GM12878 (cell line): ENCODE measurements around the gene ZCCHC24. TPM values are rescaled to one million over a fixed set of nuclear protein-coding genes. Genes with fewer than 3 reads are reported as not detected.

Experiments used
- ATAC-seq: fragments of 200-7000 bp; cut with Tn5 transposase; 3 replicates; pipeline ENCODE4 v1.9.1; 2020; ENCODE audit warnings: mild to moderate bottlenecking, moderate library complexity
- BruUV-seq: library from RNA; stranded (reverse); fragments of 400-500 nt; replicated peaks from 2 replicates; lab custom pipeline; 2021; lab: Mats Ljungman, UMichigan
- CTCF ChIA-PET: fragments of 300-600 bp; sonication (Branson Sonifier 250); formaldehyde crosslinking; extraction: SDS; loops from one replicate; lab custom pipeline; 2021; ENCODE audit warnings: inconsistent platforms; lab: Yijun Ruan, JAX
- POLR2A ChIA-PET: fragments of 350-600 bp; formaldehyde crosslinking; extraction: SDS; loops from one replicate; lab custom pipeline; 2021; ENCODE audit warnings: inconsistent platforms; lab: Charles Lee
- RAD21 ChIA-PET: fragments of 300-600 bp; sonication (Branson Sonifier 250); formaldehyde crosslinking; loops from one replicate; lab custom pipeline; 2023; ENCODE audit warnings: antibody characterized with exemption; ENCODE audit not compliant: unreplicated experiment; lab: Charles Lee
- SMC1A ChIA-PET: fragments of 300-600 bp; sonication (Branson Sonifier 250); formaldehyde crosslinking; loops from one replicate; lab custom pipeline; 2023; ENCODE audit not compliant: unreplicated experiment, uncharacterized antibody; lab: Charles Lee
- DNase-seq: peaks from one replicate; pipeline ENCODE4 v3.0.0-alpha.2; 2011; ENCODE audit warnings: low read depth, low spot score
- FAIRE-seq: peaks from 3 replicates; lab custom pipeline; 2011; peaks lifted over from hg19 to GRCh38; lab: Jason Lieb, UNC
- H2AFZ ChIP-seq: 2 replicates; pipeline ENCODE4 v1.6.0; 2011; ENCODE audit warnings: low read depth, low read length, control low read depth; ENCODE audit not compliant: control insufficient read depth
- H3K27ac ChIP-seq: 2 replicates; pipeline ENCODE4 v1.5.1; 2011; ENCODE audit warnings: control low read depth; ENCODE audit not compliant: control insufficient read depth, insufficient read depth
- H3K27me3 ChIP-seq, 2 experiments: replicated peaks in 1 of 2; 2 replicates each; pipeline versions ENCODE4 v1.6.0 to v1.6.1; 2011; ENCODE audit warnings: low read length in 1 of 2; ENCODE audit not compliant: control insufficient read depth in 2 of 2, insufficient read depth in 2 of 2
- H3K36me3 ChIP-seq, 2 experiments: 2 replicates each; pipeline ENCODE4 v1.5.1; 2011; ENCODE audit warnings: low read length in 1 of 2; ENCODE audit not compliant: control insufficient read depth in 2 of 2, insufficient read depth in 2 of 2
- H3K4me1 ChIP-seq: 2 replicates; pipeline ENCODE4 v1.6.1; 2011; ENCODE audit warnings: mild to moderate bottlenecking, low read length, moderate library complexity, mixed read lengths; ENCODE audit not compliant: control insufficient read depth, insufficient read depth
- H3K4me2 ChIP-seq: 2 replicates; pipeline ENCODE4 v1.6.0; 2011; ENCODE audit warnings: control low read depth; ENCODE audit not compliant: control insufficient read depth, insufficient read depth
- H3K4me3 ChIP-seq: fragments of 200-600 bp; sonication (generic); 2 replicates; pipeline ENCODE4 v1.5.1; 2016
- H3K79me2 ChIP-seq: 2 replicates; pipeline ENCODE4 v1.6.0; 2011; ENCODE audit warnings: low read length; ENCODE audit not compliant: control insufficient read depth, insufficient read depth
- H3K9ac ChIP-seq: 2 replicates; pipeline ENCODE4 v1.8.0; 2011; ENCODE audit warnings: low read length, control low read depth, mixed read lengths; ENCODE audit not compliant: control insufficient read depth, insufficient read depth
- H3K9me3 ChIP-seq: replicated peaks from 3 replicates; pipeline ENCODE4 v1.5.1; 2011; ENCODE audit warnings: mild to moderate bottlenecking, low read length; ENCODE audit not compliant: control insufficient read depth, insufficient read depth
- H4K20me1 ChIP-seq: 2 replicates; pipeline ENCODE4 v1.6.0; 2011; ENCODE audit not compliant: control insufficient read depth, insufficient read depth
- ATF7 ChIP-seq: fragments of 450-650 bp; IDR thresholded peaks from 2 replicates; pipeline ENCODE4 v1.6.1; 2016; ENCODE audit warnings: low read depth, mild to moderate bottlenecking
- HDGF ChIP-seq: fragments of 450-650 bp; IDR thresholded peaks from 2 replicates; pipeline ENCODE4 v1.6.1; 2016; ENCODE audit warnings: antibody characterized with exemption
- JUNB ChIP-seq: IDR thresholded peaks from 2 replicates; pipeline ENCODE4 v1.6.1; 2016; ENCODE audit warnings: antibody characterized with exemption, mild to moderate bottlenecking
- ZBED1 ChIP-seq: IDR thresholded peaks from 2 replicates; pipeline ENCODE4 v1.6.1; 2016; ENCODE audit warnings: borderline replicate concordance
- WGBS: methylation state at CpG from one replicate; pipeline ENCODE4 v1.1.6; 2016; ENCODE audit warnings: low lambda C conversion rate; ENCODE audit not compliant: insufficient replicate concordance, insufficient coverage; ENCODE audit errors: missing lambda C conversion rate; 5-methylcytosine and 5-hydroxymethylcytosine counted together
- in situ Hi-C: fragments of 300-500 bp; cut with MboI; formaldehyde crosslinking; loops from 9 replicates; pipeline ENCODE4 v1.14.3; 2018; ENCODE audit warnings: mixed read lengths
- intact Hi-C: fragments of 100-400 bp; cut with micrococcal nuclease; formaldehyde crosslinking; loops from one replicate; pipeline ENCODE4 v1.14.2; 2022; ENCODE audit not compliant: unreplicated experiment
- polyA plus RNA-seq, 11 experiments: library from polyadenylated mRNA; depleted of rRNA in 4 of 11; unstranded in 6 of 11; stranded (reverse) in 5 of 11; fragments of >200 nt; fragmentation: Nextera tagmentation in 4 of 11; fragmentation: Illumina TruSeq in 1 of 11; extraction: Ambion mirVana in 4 of 11; extraction: Trizol in 1 of 11; gene quantifications; 1 replicate in 1 of 11; 2 replicates in 10 of 11; pipeline versions ENCODE4 v1.2.1 to v1.2.3, GENCODE V29; 2011 to 2016; ENCODE audit warnings: inconsistent platforms in 2 of 11, missing spikeins in 2 of 11, low read depth in 1 of 11
- total RNA-seq, 4 experiments: library from RNA; depleted of rRNA in 3 of 4; stranded (reverse); fragments of >200 nt in 3 of 4; fragmentation: Illumina TruSeq in 1 of 4; extraction: Trizol in 1 of 4; gene quantifications; 2 replicates each; pipeline versions ENCODE4 v1.2.1 to v1.2.3, GENCODE V29; 2013 to 2021
- TF ChIP-seq, protein P1 (sequence below): fragments of 450-650 bp; formaldehyde crosslinking; IDR thresholded peaks from 2 replicates; pipeline ENCODE4 v1.4.0; 2020; ENCODE audit warnings: mild to moderate bottlenecking, moderate library complexity

ZCCHC24 gene
- total and polyA plus RNA-seq, 10 of the 15 experiments (the other 5 are each of a cell fraction or from before 2014, with no cell fraction given): 0.02 to 0.62 (median 0.04) TPM; not detected in 4

- 90% methylated on average over 3 of the region's 3 CpGs for WGBS
- Histone ChIP-seq H3K4me2 (no peak overlapping the region), H3K27me3 (no peaks in the 10 kb centered on the region), H4K20me1 (no peaks in the 10 kb centered on the region), H3K79me2 (peaks cover 26% of the 10 kb centered on the region), H3K36me3 (peaks cover 0 to 6% of the 10 kb centered on the region in 2 experiments; a peak in 2 of 4 replicates), H2AFZ (no peak overlapping the region), H3K4me1 (peaks cover 12% of the 10 kb centered on the region), H3K9me3 (no peaks in the 10 kb centered on the region), H3K4me3 (no peak overlapping the region), H3K9ac (no peak overlapping the region), H3K27ac (no peak overlapping the region)
- in situ Hi-C loops (no loop called here), intact Hi-C loops (no loop called here)
- ATAC-seq (no peak), DNase-seq (no peak), FAIRE-seq (no peak)
- ChIA-PET SMC1A (interaction anchor here (0.8 to 3.5 kb wide), 12 partner anchors 8 to 103 kb away, joined by 3 to 18 read pairs (median 4); no protein-coding TSS in a partner anchor), RAD21 (interaction anchor here (1.2 to 3.5 kb wide), 6 partner anchors 11 to 106 kb away, joined by 3 to 8 read pairs (median 6); no protein-coding TSS in a partner anchor), CTCF (interaction anchor here (0.7 to 5.4 kb wide), 17 partner anchors 8 to 109 kb away, joined by 3 to 27 read pairs (median 5); no protein-coding TSS in a partner anchor), POLR2A (interaction anchor here (0.6 to 3.7 kb wide), 9 partner anchors 8 to 96 kb away, joined by 3 to 15 read pairs (median 3); no protein-coding TSS in a partner anchor)
- TF ChIP-seq JUNB: no peak
- no peak for TF ChIP-seq ZBED1
- no peak for TF ChIP-seq HDGF
- TF ChIP-seq, protein P1, sequence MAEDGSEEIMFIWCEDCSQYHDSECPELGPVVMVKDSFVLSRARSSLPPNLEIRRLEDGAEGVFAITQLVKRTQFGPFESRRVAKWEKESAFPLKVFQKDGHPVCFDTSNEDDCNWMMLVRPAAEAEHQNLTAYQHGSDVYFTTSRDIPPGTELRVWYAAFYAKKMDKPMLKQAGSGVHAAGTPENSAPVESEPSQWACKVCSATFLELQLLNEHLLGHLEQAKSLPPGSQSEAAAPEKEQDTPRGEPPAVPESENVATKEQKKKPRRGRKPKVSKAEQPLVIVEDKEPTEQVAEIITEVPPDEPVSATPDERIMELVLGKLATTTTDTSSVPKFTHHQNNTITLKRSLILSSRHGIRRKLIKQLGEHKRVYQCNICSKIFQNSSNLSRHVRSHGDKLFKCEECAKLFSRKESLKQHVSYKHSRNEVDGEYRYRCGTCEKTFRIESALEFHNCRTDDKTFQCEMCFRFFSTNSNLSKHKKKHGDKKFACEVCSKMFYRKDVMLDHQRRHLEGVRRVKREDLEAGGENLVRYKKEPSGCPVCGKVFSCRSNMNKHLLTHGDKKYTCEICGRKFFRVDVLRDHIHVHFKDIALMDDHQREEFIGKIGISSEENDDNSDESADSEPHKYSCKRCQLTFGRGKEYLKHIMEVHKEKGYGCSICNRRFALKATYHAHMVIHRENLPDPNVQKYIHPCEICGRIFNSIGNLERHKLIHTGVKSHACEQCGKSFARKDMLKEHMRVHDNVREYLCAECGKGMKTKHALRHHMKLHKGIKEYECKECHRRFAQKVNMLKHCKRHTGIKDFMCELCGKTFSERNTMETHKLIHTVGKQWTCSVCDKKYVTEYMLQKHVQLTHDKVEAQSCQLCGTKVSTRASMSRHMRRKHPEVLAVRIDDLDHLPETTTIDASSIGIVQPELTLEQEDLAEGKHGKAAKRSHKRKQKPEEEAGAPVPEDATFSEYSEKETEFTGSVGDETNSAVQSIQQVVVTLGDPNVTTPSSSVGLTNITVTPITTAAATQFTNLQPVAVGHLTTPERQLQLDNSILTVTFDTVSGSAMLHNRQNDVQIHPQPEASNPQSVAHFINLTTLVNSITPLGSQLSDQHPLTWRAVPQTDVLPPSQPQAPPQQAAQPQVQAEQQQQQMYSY: no peak
- peak; percentile 44; the same call in 1 of the 2 replicates for TF ChIP-seq ATF7
- no TSS peak for BruUV-seq
These were observed 100.8 kb downstream of the ZCCHC24 start for GRCh38 chr10:79344502-79345195.
